NCI-H82 treated with DMSO at 0.1 percent for 48 hours (cell line): ENCODE measurements around the gene GABRA5.
"Not testable (repeated sequence)": the region's sequence is repeated elsewhere in the genome, so short reads cannot be mapped to it uniquely, and the experiment has no call there.

Experiments used
- DNase-seq: peaks from one replicate; lab custom pipeline; 2025; ENCODE audit not compliant: unreplicated experiment; lab: John Stamatoyannopoulos, UW

Gene GABRA5

DNA sequence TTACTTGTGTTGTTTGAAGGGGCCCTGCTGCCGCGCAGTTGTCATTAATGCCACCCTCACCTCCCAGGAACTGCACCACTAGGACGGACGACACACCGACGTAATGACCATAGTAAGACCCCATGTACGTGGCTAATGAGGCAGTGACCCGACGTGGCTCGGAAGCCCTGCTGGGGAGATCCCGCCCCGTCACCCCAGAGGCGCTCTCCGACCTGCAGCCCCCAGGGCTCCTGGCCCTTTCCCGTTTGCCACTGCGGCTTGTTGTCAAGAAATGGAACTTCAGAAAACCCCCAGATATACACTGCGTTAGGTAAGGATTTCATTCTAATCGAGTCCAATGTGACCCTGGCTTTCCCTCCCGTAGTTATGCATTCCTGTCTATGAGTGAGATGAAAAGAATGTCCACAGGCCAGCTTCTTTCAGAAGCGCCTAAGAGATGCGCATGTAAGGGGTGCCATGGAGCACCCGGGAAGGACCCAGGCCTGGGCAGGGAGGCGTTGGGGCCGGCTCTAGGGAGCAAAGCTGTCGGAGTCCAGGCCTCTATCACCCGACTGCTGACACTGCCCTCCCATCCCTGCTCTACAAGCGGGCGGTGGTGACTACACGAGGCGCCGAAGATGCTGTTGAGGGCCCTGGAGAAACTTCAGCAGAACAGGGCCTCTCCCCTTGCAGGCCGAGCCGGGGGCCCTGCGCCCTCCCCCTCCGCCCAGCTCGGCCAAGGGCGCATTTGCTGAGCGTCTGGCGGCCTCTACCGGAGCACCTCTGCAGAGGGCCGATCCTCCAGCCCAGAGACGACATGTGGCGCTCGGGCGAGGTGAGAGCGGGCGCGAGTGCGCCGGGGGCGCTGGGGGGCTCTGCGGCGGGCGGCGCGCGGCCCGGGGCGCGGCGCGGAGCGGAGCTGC is at the start of gene GABRA5:
GABRA5 (plus strand) TSS at position 765 of the 902 bp plus-strand sequence. CDS start 2,187 bp downstream, outside the sequence.
- DNase-seq = no peak

GRCh38 chr15:26831191-26831590 is 35.7 kb upstream of the GABRA5 start:
- not testable (repeated sequence) for DNase-seq

DNA sequence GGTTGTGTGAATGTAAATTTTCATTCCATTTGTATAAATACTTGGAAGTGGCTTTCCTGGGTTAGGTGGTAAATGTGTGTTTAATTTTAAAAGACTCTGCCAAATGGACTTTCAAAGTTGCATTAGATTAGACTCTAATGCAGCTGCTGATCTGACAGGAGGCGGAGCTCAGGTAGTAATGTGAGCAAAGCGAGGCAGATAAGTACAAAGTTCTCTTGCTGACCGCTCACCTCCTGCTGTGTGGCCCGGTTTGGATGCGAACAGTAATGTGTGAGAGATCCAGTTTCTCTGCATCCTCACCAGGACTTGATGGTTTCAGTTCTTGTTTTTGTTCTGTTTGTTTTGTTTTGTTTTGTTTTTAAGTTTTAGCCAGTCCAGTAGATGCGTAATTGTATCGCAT is 34.9 kb upstream of the GABRA5 start:
- no peak for DNase-seq

GRCh38 chr15:26838742-26839460 is 28.0 kb upstream of the GABRA5 start:
- DNase-seq = no peak

GRCh38 chr15:26841514-26841913 is 25.3 kb upstream of the GABRA5 start:
- no peak for DNase-seq

DNA sequence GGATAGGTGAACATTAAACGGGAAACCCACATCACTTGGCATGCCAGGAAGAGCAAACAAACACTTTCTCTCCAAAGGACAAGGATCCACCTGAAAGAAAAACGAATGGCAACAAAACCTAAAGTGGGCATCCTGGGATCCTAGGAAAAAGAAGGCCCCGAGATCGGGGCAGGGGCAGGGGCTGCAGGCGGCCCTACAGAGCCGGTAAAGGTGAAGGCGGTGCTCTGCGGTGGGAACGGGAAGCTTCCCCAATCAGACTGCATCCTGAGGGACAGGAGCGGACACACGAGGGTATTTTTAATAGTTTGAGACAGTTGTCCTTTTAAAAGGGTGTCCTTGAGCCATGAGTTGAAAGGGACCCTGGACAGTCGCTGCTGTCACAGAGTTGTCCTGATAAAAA is 24.9 kb upstream of the GABRA5 start:
- DNase-seq = no peak

DNA sequence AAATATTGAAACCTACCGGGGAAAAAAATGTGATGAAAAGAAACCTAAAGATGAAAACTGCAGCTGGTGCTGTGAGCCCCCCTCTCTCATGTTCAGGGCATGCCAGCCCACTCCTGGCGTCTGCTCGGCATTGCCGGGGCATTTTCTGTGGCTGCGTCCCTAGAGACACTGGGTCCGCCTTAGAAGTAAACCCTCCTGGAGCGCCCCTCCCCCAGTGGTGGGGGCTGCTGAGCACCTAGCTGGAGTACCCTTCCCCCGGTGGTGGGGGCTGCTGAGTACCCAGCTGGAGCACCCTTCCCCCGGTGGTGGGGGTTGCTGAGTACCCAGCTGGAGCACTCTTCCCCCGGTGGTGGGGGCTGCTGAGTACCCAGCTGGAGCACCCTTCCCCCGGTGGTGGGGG is 24.5 kb upstream of the GABRA5 start:
- DNase-seq = no peak

DNA sequence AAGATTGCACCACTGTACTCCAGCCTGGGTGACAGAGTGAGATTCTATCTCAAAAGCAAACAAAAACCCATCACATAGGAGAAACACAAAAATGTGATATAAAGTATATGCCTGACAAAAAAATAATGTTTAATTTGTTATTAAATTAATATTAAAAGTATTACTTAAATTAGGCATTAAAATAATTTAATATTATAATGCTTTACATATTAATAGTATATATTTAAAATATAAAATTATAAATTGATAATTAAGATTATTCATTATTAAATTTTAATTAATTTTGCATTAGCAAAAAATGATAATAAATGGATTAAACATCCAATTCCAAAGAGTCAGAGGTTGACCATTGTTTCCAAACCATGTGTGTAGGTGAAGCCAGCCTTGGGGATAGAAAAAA is 22.0 kb upstream of the GABRA5 start:
- DNase-seq = no peak

GRCh38 chr15:26848498-26848897 is 18.4 kb upstream of the GABRA5 start:
- no peak for DNase-seq

- no peak for DNase-seq
Observed at GRCh38 chr15:26850161-26850560, 16.7 kb upstream of the GABRA5 start.

- no peak for DNase-seq
Observed at GRCh38 chr15:26852980-26853379, 13.9 kb upstream of the GABRA5 start.

GRCh38 chr15:26854435-26854834 is 12.4 kb upstream of the GABRA5 start:
- no peak for DNase-seq

GRCh38 chr15:26864664-26865191 is 2.1 kb upstream of the GABRA5 start:
- peak; percentile 16 for DNase-seq

- no peak for DNase-seq
Observed at GRCh38 chr15:26867200-26868007, 542 bp downstream of the GABRA5 start.

DNA sequence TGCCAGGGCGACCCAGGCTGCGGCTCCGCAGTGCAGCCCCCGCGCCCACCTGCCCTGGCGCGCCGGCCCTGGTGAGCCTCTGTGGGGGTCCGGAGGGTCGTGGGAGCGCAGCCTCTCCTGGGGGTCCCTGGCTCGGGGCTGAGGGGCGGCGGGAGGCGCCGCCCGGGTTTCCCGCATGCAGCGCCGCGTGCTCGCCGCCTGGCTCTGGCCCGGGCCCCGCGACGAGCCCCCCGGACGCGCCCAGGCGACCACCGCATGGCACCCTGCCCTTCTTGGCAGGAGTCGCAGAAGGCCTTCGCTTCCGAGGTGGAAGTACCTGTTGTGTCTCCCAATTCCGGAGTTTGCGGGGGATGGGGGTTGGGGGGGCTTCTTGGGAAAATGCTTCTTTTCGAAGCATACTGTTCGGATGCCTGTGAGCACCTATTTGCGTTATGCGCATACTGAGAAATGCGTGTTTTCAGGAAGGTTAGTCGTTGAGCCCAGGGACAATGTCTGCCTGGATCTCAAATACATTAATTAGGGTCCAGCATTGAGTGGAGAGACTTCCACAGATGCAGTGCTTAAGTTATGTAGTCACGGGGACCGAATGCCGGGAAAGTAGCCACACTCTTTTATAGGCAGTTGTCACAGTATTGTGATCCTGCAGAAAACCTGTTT is 1.3 kb downstream of the GABRA5 start:
- DNase-seq = no peak

DNA sequence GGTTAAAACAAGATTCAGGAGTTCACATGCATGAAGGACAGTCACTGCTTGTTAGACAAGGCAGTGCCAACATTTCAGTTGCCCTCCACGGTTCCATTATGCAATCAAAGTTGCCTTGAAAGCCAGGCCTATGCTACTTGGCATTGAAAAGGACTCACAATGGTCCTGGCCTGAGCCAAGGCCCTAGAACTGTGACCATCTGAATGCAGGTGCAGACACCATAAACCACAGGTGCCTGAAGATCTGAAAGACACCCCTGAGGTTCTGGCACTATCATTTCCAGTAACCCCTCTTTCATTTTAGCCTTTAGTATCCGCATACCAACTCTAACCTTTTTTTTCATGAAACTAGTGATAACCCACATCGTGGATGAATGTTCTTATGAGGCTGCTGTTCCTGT is 2.8 kb downstream of the GABRA5 start:
- no peak for DNase-seq

GRCh38 chr15:26870346-26870745 is 3.5 kb downstream of the GABRA5 start:
- DNase-seq = no peak

DNA sequence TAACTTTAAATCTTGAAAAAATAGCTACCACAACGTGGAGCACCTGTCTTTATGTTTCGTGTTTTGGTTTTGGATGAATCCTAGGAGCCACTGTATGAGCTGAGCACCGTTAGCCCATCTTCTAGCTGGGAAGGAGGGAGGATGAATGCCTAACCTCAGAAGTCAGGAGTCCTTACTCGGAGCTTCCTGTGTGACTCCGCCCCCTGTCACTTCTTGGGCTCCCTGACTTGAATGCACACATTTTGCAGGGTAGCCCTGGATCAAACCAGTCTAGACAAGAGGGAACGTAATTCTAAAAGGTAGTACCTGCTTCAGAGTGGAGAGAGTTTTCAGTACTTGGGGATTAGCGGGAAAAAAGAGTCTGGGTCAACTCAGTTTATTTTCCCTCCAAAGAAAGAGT is 5.3 kb downstream of the GABRA5 start:
- no peak for DNase-seq

DNA sequence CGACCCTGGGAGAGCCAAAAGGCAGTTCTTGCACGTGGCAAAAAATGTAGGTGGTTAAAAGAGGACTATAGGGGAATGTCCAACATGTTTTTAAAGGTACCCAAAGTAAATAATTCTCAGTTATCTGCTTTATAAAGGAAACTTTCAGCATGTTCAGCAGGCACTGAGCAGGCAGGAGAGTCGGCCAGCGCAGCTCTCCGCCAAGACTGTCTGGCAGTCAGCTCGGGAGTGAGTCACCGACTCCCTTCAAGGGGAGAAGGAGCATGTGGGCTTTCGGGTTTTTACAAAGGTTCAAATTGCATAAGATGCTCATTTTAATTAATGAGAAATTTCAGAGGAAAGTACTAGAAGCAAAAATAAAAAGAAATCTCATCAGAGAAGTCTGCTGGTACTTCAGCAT is 7.0 kb downstream of the GABRA5 start:
- no peak for DNase-seq

DNA sequence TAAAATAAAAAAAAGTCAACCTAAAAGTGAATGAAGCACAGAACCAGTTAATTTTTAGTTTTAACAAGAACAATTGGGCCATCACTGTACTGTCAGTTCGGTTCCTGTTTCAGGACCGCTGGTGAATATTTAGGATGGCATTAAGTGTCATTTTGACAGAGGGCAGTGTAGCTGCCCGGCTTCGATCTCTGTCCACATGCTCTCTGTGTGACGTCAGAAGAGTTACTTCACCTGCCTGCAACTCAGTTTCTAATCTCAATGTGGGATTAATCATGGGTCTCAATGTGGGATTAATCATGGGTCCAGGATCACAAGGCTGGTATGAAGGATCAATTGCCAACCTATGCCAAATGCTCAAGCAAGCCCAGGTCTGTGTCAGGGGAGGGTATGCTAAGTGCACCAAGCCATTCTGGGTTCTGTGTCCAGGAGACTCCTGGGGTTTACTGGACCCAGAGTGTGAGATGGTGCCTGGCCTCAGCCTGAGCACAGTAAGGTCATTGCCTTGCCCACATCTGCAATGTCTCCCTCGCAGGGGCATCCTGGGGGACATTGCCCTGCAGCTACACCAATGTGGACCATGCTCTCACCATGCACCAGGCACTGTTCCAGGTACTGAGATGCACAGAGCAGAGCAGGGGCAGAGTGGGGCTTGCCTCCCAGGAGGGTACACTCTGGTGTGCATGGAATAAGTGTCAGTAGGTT is 8.1 kb downstream of the GABRA5 start:
- no peak for DNase-seq
